ENCODE results near the gene SSTR3.

SSTR3 gene

DNA sequence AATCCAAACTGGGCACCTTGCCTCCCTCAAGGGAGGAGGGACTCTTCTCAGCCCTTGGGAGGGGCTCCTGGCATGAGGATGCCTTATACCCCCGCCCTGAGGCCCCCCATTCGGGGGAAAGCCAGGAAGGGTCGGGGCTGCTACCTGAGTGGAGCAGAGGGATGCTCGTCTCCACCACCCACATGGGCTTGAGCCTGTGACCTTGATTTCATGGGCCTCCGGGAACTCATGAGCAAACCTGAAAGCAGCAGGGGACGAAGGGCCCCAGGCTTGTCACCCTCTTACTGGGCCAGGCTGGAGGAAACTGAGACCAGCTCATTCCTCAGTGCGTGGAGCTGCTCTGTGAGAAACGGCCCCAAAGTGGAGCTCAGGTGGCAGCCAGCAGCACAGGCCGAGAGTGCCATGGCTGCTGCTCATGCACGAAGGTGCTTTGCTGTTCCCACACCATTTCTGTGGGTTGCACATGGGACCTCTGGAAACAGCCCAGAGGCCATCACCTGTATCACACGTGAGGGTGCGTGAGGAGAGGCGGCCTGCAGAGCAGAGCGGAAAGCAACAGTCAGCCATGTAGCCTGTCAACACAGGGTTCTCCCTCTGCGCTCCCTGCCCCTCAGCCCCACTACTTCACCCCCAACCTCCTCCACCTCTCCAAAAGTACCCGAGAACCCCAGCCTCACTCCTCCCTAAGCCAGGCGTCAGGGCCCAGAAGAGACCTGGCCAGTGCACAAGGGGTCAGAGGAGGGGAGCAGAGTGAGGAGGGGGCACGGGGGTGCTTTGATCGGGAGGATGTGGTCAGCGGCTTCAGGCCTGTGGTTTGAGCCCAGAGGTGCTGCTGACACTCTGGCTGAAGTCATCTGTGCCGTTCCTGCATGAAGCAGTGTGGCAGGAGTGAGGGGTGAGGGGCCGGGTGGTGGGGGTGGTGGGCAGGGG, 48.4 kb downstream of the SSTR3 start:
- Histone ChIP-seq H3K9me2 (replicated peaks; ENCODE audit: control insufficient read depth, low read length) (no peaks in the 10 kb centered on the region), H3K4me3 (ENCODE audit: low read length) (no peak overlapping the region), H3K4me1 (ENCODE audit: control insufficient read depth, low read length) (peaks cover 6% of the 10 kb centered on the region), H3K4me2 (ENCODE audit: low read length) (no peak overlapping the region), H3K27me3 (ENCODE audit: control insufficient read depth, low read length) (peaks cover 42% of the 10 kb centered on the region), H3K79me2 (ENCODE audit: control insufficient read depth, low read length) (no peaks in the 10 kb centered on the region), H4K20me1 (ENCODE audit: control insufficient read depth, insufficient read depth, low read depth, low read length) (no peaks in the 10 kb centered on the region), H3K36me3 (ENCODE audit: control insufficient read depth, low read length) (no peaks in the 10 kb centered on the region), H3F3A (ENCODE audit: control insufficient read depth, insufficient read depth) (no peaks in the 10 kb centered on the region), H3K9me3 (ENCODE audit: control insufficient read depth, insufficient read depth, low read length) (peaks cover 9% of the 10 kb centered on the region), H3K27ac (ENCODE audit: low read depth, low read length) (no peak overlapping the region)
- TF ChIP-seq EZH2phosphoT487 (IDR thresholded peaks at IDR 0.05; ENCODE audit: borderline replicate concordance, low read length), result no peak
- TF ChIP-seq CTCF (IDR thresholded peaks at IDR 0.05; ENCODE audit: low read depth, low read length, poor library complexity, severe bottlenecking), result no peak

- Histone ChIP-seq H3K79me2 (ENCODE audit: control insufficient read depth, low read length) (no peaks in the 10 kb centered on the region), H3K4me3 (ENCODE audit: low read length) (no peak overlapping the region), H3K4me1 (ENCODE audit: control insufficient read depth, low read length) (peaks cover 6% of the 10 kb centered on the region), H3K4me2 (ENCODE audit: low read length) (no peak overlapping the region), H3K36me3 (ENCODE audit: control insufficient read depth, low read length) (no peaks in the 10 kb centered on the region), H3K9me2 (replicated peaks; ENCODE audit: control insufficient read depth, low read length) (no peaks in the 10 kb centered on the region), H3F3A (ENCODE audit: control insufficient read depth, insufficient read depth) (no peaks in the 10 kb centered on the region), H3K27me3 (ENCODE audit: control insufficient read depth, low read length) (peaks cover 34% of the 10 kb centered on the region), H3K27ac (ENCODE audit: low read depth, low read length) (no peak overlapping the region), H3K9me3 (ENCODE audit: control insufficient read depth, insufficient read depth, low read length) (peaks cover 9% of the 10 kb centered on the region), H4K20me1 (ENCODE audit: control insufficient read depth, insufficient read depth, low read depth, low read length) (no peaks in the 10 kb centered on the region)
- TF ChIP-seq EZH2phosphoT487 (IDR thresholded peaks at IDR 0.05; ENCODE audit: borderline replicate concordance, low read length) (no peak), CTCF (IDR thresholded peaks at IDR 0.05; ENCODE audit: low read depth, low read length, poor library complexity, severe bottlenecking) (no peak)
Observed at GRCh38 chr22:37163096-37163489, 49.2 kb downstream of the SSTR3 start.

DNA sequence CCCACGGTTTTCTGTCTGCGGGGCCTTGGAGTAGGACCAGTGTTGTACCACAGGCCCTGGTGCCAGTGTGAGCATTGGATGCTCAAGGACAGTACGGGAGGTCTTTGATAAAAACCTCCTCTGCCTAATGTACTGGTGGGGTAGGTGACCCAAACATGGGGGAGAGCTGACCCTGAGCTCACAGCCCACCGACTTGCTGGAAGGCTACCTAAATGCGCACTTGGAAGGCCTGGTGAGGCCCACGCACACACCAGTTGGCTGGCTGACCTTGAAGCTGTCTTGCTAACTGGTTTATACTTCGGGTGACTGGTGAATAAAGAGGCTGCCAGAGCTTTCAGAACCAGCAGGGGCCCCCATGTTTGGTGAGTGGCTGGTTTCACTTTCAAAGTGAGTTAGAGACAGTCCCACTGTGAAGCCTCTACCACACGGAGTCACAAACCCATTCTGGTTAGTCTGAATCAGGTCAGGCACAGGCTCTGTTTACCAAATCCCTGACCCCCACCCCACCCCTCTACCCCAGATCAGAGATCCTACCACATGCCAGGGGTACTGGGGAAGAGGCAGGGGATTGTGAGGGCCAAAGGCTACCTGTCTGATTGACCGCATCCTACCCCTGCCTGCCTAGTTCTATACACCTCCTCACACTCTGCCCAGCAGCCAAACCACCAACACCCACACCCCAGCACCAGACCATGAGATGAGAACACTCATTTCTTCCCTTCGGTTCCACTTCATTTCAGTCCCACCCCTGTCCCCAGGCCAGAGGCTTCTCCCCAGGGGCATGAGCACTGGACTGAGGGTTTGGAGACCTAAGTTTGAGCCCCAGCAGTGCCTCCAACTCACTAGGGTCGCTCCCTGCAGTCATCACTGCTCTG, 49.8 kb downstream of the SSTR3 start:
- no peaks in the 10 kb centered on the region for H3K79me2 ChIP-seq (ENCODE audit: control insufficient read depth, low read length)
- H3K9me2 ChIP-seq (replicated peaks; ENCODE audit: control insufficient read depth, low read length), result no peaks in the 10 kb centered on the region
- H3K9me3 ChIP-seq (ENCODE audit: control insufficient read depth, insufficient read depth, low read length), result peaks cover 9% of the 10 kb centered on the region
- H3K27me3 ChIP-seq (ENCODE audit: control insufficient read depth, low read length), result peaks cover 31% of the 10 kb centered on the region
- no peaks in the 10 kb centered on the region for H4K20me1 ChIP-seq (ENCODE audit: control insufficient read depth, insufficient read depth, low read depth, low read length)
- H3K27ac ChIP-seq (ENCODE audit: low read depth, low read length), result no peak overlapping the region
- no peaks in the 10 kb centered on the region for H3F3A ChIP-seq (ENCODE audit: control insufficient read depth, insufficient read depth)
- H3K36me3 ChIP-seq (ENCODE audit: control insufficient read depth, low read length), result no peaks in the 10 kb centered on the region
- TF ChIP-seq EZH2phosphoT487 (IDR thresholded peaks at IDR 0.05; ENCODE audit: borderline replicate concordance, low read length) (no peak), CTCF (IDR thresholded peaks at IDR 0.05; ENCODE audit: low read depth, low read length, poor library complexity, severe bottlenecking) (no peak)
- no peak overlapping the region for H3K4me2 ChIP-seq (ENCODE audit: low read length)
- H3K4me1 ChIP-seq (ENCODE audit: control insufficient read depth, low read length), result peaks cover 6% of the 10 kb centered on the region
- H3K4me3 ChIP-seq (ENCODE audit: low read length), result no peak overlapping the region

Data from DOHH2 (cell line).